GM18951 (cell line): ENCODE data around the gene RAPGEF5.
A peak's percentile ranks its signal among the peaks of the same experiment; 100 is the strongest.

Experiments used
- POLR2A ChIP-seq: IDR thresholded peaks from 4 replicates; pipeline ENCODE4 v1.6.1; 2011; ENCODE audit warnings: mild to moderate bottlenecking; ENCODE audit not compliant: insufficient read length, insufficient read depth; ENCODE audit errors: extremely low read depth
- in situ Hi-C: fragments of 300-500 bp; cut with MboI; formaldehyde crosslinking; loops from one replicate; pipeline ENCODE4 v1.12.0; 2022; ENCODE audit warnings: low sequenced_read_pairs, mixed read lengths, inconsistent platforms; ENCODE audit not compliant: unreplicated experiment

Gene RAPGEF5, protein sequence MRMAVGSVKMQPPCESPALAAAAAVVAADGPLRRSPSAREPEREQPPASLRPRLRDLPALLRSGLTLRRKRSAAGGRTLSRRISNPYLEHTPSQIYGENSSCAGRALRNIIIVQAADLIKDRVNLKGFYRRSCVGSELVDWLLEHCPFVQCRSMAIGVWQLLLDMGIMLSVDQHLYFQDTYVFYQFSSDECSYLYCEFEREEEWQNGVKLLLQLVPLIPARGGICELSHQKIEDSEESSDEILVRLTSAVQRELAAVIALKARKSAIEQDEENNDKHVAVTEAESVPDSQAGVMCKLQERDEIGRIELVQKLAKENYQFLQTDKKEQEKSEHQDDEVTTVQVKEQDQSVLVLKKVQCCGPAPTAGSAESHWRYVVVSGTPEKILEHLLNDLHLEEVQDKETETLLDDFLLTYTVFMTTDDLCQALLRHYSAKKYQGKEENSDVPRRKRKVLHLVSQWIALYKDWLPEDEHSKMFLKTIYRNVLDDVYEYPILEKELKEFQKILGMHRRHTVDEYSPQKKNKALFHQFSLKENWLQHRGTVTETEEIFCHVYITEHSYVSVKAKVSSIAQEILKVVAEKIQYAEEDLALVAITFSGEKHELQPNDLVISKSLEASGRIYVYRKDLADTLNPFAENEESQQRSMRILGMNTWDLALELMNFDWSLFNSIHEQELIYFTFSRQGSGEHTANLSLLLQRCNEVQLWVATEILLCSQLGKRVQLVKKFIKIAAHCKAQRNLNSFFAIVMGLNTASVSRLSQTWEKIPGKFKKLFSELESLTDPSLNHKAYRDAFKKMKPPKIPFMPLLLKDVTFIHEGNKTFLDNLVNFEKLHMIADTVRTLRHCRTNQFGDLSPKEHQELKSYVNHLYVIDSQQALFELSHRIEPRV

DNA sequence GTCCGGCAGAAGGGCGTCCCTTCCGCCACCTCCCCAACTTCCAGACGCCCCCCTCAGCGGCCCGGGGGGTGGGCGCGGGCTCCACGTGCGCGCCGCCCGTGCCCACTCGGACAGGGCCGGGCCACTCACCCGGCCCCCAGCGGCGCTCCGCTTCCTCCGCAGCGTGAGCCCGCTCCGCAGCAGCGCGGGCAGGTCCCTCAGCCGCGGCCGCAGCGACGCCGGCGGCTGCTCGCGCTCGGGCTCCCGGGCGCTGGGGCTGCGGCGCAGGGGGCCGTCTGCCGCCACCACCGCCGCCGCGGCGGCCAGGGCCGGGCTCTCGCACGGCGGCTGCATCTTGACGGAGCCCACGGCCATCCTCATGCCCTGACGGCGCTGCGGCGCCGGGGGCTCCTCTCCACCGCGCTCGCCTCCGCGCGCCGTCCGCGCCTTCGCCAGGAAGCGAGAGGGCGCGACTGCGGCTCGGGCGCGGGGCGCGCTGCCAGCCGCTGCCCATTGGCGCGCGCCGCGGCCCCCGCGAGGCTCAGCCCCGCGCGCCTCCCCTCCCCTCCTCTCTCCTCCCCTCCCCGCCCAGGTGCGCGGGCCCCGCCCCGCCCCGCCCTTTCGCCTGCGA lies at the start of gene RAPGEF5:
Gene RAPGEF5 (minus strand): TSS at position 454 of the 610 bp plus-strand sequence. CDS start 94 bp downstream, at position 360.
- peak; percentile 65 for TF ChIP-seq POLR2A
- in situ Hi-C loops: no loop called here

DNA sequence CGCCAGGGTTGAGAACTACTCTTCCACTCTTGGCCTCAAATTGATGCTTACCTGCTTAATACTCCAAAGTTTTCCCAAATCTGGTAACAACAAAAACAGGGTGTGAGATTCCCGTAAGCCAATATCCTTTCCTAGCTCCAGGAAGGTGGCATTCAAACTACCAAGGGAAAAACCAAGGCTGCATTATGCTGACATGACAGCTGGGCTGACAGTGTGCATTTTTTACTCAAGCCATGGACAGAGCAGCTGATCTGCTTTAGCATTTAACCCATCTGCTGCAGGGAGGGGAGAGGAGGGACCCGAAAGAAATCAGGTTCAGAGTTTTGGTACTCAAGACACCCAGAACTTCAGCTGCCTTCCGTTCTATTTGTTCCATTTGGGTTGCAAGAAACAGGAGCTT lies 49.8 kb upstream of the RAPGEF5 start:
- TF ChIP-seq POLR2A: no peak
- in situ Hi-C loops: no loop called here

DNA sequence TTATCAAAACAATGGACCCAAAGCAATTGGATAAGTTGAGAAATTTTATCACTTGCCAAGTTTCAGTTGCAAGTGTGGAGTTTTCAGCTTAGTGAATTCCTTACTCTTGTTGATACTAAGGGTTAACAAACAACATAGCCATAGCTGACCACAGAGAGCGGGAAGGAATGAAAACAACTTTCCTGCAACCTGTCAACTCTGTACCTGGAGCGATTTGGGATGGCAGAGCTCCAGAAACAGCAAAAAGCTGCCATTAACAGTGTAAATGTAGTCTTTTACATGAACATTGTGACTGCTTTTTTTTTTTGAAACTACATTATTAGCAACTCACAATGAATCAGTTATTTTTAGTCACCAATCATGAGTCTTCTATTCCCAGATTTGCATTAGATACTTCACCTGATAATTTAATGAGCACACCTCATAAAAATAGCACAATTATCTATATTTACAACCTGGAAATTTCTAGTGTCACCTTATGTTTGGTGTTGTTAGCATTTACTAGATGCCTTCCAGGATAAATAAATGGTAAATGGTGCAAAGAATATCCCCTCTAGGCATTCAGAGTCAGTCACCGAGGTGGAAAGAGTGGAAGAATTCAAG lies 47.6 kb upstream of the RAPGEF5 start:
- no peak for TF ChIP-seq POLR2A
- in situ Hi-C loops: no loop called here

DNA sequence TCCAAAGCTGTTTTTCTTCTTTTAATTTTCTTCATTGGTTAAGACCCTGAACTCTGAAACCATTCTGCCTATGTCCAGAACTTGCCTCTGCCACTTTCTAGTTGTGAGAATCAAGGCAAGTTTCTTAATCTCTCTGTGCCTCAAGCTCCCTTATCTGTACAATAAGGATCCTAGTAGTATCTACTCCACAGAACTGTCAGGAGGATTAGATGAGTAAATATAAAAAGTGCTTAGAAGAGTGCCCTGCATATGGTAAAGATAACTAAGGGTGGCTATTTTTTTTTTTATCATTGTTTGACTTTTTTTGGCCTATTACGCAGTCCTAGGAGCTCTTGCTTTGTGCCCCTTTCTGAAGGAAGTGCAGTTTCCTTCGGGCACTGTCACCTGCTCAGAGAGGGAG lies 46.4 kb upstream of the RAPGEF5 start:
- in situ Hi-C loops: no loop called here
- TF ChIP-seq POLR2A: no peak

DNA sequence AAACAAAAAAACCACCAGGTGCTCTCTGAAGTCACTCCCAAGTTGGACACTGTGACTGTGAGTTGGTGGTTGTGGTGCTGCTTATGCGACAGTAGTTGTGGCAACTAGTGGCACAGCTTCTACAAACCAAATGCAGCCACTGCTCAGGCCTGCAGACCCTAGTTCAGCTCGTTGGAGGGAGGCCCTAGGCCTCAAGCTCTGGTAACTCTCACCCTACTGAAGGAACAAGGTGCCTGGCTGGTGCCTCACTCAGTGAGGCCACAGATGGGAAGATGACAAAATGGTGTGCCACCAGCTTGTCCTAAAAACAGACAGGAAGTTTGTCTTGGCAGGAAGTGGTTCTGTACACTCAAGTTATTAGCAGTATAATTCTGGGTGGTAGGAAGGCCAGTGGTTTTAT lies 45.3 kb upstream of the RAPGEF5 start:
- TF ChIP-seq POLR2A: no peak
- in situ Hi-C loops: no loop called here

DNA sequence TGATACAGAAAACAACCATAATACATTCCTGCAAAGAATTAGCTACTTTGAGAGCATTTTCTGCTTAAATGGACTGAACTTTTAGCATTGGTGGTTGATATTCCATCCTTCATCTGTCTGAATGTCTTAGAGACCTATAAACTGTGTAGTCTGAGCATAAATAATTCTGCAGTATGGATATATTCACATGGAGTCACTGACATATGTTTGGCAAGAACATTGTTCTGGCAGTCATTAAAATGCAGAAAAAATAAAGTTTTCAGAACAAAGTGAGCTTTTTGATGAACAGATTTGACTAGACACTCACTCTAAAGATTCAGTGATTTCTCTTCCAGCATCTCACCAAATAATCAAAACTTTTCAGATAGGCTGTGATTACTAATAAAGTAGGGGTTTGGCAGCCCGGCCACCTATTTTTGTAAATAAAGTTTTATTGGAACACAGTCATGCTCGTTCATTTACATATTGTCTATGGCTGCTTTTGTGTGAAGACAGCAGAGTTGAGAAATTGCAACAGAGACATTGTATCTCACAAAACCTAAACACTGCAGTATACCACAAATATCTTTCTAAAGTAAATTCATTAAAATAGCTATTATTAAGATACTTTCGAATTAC lies 44.1 kb upstream of the RAPGEF5 start:
- in situ Hi-C loops: no loop called here
- TF ChIP-seq POLR2A: no peak

DNA sequence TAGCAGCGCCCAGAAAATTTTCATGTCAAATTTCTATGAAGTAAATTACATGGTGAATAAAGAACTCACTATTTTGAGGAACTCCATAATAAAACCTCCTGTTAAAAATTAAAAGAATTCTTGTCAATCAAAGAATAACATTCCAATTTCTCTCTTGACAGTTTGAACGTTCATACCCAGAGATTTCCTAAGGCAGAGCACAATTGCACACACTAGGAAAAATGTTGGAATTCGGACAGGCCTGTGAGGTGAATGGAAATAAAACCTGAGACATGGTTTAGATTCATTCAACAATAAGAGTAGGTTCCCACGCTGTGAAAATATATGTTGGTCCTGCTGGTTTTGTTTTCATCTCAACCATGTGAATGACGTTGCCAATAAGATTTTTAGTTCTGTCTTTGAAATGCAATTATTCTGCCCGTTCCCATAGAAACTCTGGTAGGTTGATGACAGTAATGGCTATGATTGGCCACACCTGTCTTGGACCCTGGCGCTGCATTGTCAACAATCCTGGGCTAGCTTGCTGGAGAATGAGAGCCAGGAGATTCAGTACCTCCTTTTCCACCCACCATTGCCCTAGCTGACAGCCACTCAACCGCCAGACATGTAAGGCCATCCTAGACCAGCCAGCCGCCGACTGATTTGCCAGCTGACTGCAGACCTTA lies 43.3 kb upstream of the RAPGEF5 start:
- no peak for TF ChIP-seq POLR2A
- in situ Hi-C loops: no loop called here

DNA sequence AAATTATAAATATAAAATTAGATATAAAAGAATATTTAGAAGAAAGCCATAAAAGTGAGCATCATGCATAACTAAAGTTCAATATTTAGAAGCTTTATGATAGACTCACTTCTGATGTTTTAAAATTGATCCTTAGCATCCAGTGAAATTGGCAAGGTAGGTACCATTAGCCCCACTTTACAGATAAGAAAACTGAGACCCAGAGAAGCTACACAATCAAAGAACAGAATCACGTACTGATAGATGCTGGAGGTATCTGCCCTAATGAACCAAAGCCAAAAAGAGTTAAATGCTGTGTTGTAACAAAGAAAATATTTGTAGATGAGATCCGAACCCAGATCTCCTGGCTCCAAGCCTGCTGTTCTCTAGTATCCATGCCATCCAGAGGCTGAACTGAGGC lies 42.6 kb upstream of the RAPGEF5 start:
- in situ Hi-C loops: no loop called here
- no peak for TF ChIP-seq POLR2A

DNA sequence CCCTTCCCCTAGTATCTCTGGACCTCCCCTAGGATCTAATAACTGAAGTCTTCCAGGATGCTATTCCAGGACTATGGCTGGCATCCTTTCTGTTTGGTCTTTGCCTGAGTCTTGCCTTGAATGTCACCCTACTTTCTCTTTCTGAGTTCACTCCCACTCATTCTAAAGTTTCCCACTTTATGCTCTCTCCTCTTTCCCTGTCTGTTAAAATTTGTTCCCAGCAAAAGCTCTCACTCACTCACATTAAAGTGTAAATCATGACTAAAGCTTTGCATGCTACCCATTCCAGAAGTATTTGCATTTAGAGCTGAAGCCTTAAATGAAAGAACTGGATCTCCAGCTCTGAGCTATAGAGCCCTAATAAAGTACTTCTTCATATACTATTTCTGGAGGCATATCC lies 42.1 kb upstream of the RAPGEF5 start:
- in situ Hi-C loops: no loop called here
- no peak for TF ChIP-seq POLR2A

DNA sequence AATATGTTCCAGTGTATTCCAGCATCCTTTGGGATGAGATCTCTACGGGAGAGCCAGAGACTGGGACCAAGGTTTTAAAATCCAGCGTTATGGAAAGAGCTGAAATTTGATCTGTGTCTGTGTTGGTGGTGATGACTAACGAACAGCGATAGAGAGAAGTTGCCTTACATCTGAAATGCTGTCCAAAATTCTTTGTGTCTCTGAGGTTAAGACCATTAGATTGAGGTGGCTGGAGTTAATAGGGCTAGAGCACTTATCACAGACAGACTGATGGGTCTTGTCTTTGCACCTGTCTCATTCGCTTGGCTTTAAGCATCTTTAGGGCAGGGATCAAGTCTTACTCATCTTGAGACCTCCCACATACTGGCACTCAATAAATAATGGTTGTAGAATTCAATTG lies 41.0 kb upstream of the RAPGEF5 start:
- no peak for TF ChIP-seq POLR2A
- in situ Hi-C loops: no loop called here

DNA sequence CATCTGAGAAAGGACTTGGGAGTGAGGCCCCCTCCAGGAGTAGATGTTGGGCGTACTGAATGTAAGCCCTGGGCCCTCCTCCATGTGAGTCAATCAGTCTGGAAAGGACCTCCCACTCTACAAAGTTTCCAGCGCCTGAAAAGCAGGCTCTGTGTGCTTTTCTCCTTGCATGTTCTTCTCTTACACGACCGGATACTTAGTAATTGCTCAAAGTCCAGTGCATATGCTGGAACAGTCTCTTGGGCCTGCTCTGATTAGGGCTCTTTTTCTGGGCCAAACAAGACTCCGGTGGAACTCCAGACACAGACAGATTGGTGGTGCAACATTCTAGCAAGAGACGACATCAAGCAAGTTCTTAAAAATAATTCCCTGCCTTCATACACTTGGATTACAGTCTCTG lies 38.3 kb upstream of the RAPGEF5 start:
- in situ Hi-C loops: no loop called here

DNA sequence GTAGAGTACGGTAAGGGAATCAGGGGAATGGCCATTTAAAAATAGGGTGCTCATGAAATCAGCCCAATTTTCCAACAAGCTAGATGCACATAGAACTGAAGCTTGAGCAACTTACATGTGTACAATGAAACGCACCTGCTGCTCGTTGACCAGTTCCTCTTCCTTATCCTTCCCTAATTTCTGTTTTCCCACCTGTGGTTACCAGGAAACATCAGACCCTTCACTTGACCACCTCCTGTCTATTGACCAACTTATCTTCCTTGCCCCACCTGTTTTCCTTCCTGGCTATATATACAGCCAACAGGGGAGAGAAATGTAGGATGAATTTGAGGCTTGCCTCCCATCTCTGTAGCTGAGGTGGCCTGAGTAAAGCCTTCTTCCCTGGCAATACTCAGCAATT lies 37.8 kb upstream of the RAPGEF5 start:
- in situ Hi-C loops: no loop called here
- TF ChIP-seq POLR2A: no peak

More for the DNA sequence above, 38.3 kb upstream of the RAPGEF5 start:
- no peak for TF ChIP-seq POLR2A
